Adrenal gland (tissue), 5 donors: ENCODE results near the gene RUVBL2.
"Not testable (repeated sequence)": the region's sequence is repeated elsewhere in the genome, so short reads cannot be mapped to it uniquely, and the experiment has no call there.

ENCODE experiments used
- CTCF ChIP-seq, 6 experiments: fragments of 450-650 bp in 4 of 6; fragments of 200-600 bp in 2 of 6; sonication (generic) in 1 of 6; IDR thresholded peaks; 1 replicate in 5 of 6; 2 replicates in 1 of 6; pipeline versions ENCODE4 v1.5.1 to v1.8.0; 2016 to 2021; ENCODE audit warnings: antibody characterized with exemption in 6 of 6, mild to moderate bottlenecking in 2 of 6, moderate library complexity in 1 of 6
- POLR2A ChIP-seq, 2 donors: fragments of 450-650 bp; IDR thresholded peaks; one replicate each; pipeline ENCODE4 v1.6.1; 2017; ENCODE audit warnings: antibody characterized with exemption in 2 of 2, mild to moderate bottlenecking in 2 of 2, moderate library complexity in 1 of 2
- donor health status: DM: no; HTN: no; CAD: no.

GRCh38 chr19:49028686-49029085, 35.0 kb downstream of the RUVBL2 start:
- not testable (repeated sequence) for TF ChIP-seq CTCF, POLR2A (IDR thresholded peaks at IDR 0.05)
